GM19324 (cell line): ENCODE data around the gene PTPRA.

ENCODE experiments used
- ATAC-seq: cut with Tn5 transposase; IDR thresholded peaks from one replicate; pipeline ENCODE4 v1.9.1; 2021; ENCODE audit warnings: mild to moderate bottlenecking, moderate library complexity; ENCODE audit not compliant: unreplicated experiment, low FRiP score

PTPRA gene

GRCh38 chr20:2919518-2920245, 46.4 kb downstream of the PTPRA start:
- ATAC-seq, result no peak

- no peak for ATAC-seq
Observed at GRCh38 chr20:2920473-2920872, 47.2 kb downstream of the PTPRA start.

- no peak for ATAC-seq
Observed at GRCh38 chr20:2921506-2921905, 48.2 kb downstream of the PTPRA start.

GRCh38 chr20:2922957-2923356, 49.7 kb downstream of the PTPRA start:
- no peak for ATAC-seq

GRCh38 chr20:2930538-2930937, 57.3 kb downstream of the PTPRA start:
- ATAC-seq, result no peak

GRCh38 chr20:2932498-2932897, 59.2 kb downstream of the PTPRA start:
- no peak for ATAC-seq

GRCh38 chr20:2937902-2938301, 64.6 kb downstream of the PTPRA start:
- ATAC-seq, result no peak

- ATAC-seq, result no peak
Observed at GRCh38 chr20:2942439-2942838, 69.2 kb downstream of the PTPRA start.

GRCh38 chr20:2946988-2947961, 74.0 kb downstream of the PTPRA start:
- ATAC-seq, result no peak

- ATAC-seq, result no peak
Observed at GRCh38 chr20:2948968-2949367, 75.7 kb downstream of the PTPRA start.

GRCh38 chr20:2952766-2953165, 79.5 kb downstream of the PTPRA start:
- no peak for ATAC-seq

GRCh38 chr20:2955257-2955970, 82.1 kb downstream of the PTPRA start:
- peak; percentile 53 for ATAC-seq

GRCh38 chr20:2956480-2956879, 83.2 kb downstream of the PTPRA start:
- no peak for ATAC-seq

GRCh38 chr20:2967841-2968240, 94.6 kb downstream of the PTPRA start:
- no peak for ATAC-seq

GRCh38 chr20:2972126-2972525, 98.8 kb downstream of the PTPRA start:
- ATAC-seq, result no peak

- ATAC-seq, result no peak
Observed at GRCh38 chr20:2973574-2973973, 100.3 kb downstream of the PTPRA start.

- no peak for ATAC-seq
Observed at GRCh38 chr20:2978519-2978918, 105.2 kb downstream of the PTPRA start.

GRCh38 chr20:2981646-2982045, 108.4 kb downstream of the PTPRA start:
- no peak for ATAC-seq

- no peak for ATAC-seq
Observed at GRCh38 chr20:2983508-2983907, 110.2 kb downstream of the PTPRA start.

- ATAC-seq, result no peak
Observed at GRCh38 chr20:2984028-2984501, 110.8 kb downstream of the PTPRA start.
